HL-60 (cell line): ENCODE measurements around the gene NPM1.

Source experiments
- DNase-seq, 2 experiments: peaks; one replicate each; pipeline ENCODE4 v3.0.0-alpha.2; 2010 to 2020; ENCODE audit warnings: low read depth in 1 of 2, low spot score in 1 of 2
- H3K27ac ChIP-seq: fragments of 250-450 bp; sonication (Bioruptor Pico); replicated peaks from 2 replicates; pipeline ENCODE4 v1.5.1; 2020; ENCODE audit warnings: mild to moderate bottlenecking, moderate library complexity
- H3K27me3 ChIP-seq: fragments of 250-450 bp; sonication (Bioruptor Pico); 2 replicates; pipeline ENCODE4 v1.5.1; 2021; ENCODE audit warnings: mild to moderate bottlenecking, moderate library complexity; ENCODE audit not compliant: insufficient read depth, poor library complexity, severe bottlenecking
- H3K4me3 ChIP-seq: replicated peaks from 2 replicates; pipeline ENCODE4 v1.5.1; 2011; ENCODE audit warnings: mild to moderate bottlenecking, control low read depth, low read length; ENCODE audit not compliant: insufficient read depth
- CTCF ChIP-seq: IDR thresholded peaks from one replicate; pipeline ENCODE4 v1.5.1; 2011; ENCODE audit warnings: low read length, control low read depth, inconsistent platforms; ENCODE audit not compliant: insufficient read depth
- GABPA ChIP-seq: IDR thresholded peaks from 2 replicates; pipeline ENCODE4 v1.6.1; 2012; ENCODE audit warnings: low read depth
- POLR2AphosphoS5 ChIP-seq: IDR thresholded peaks from 2 replicates; pipeline ENCODE4 v1.6.1; 2012; ENCODE audit warnings: low read depth
- REST ChIP-seq: IDR thresholded peaks from 2 replicates; pipeline ENCODE4 v1.6.1; 2012; ENCODE audit warnings: low read depth; ENCODE audit not compliant: insufficient replicate concordance
- SPI1 ChIP-seq: IDR thresholded peaks from 2 replicates; pipeline ENCODE4 v1.6.1; 2012; ENCODE audit warnings: low read depth, mild to moderate bottlenecking, borderline replicate concordance

NPM1 gene

GRCh38 chr5:171429543-171429910 lies 41.9 kb downstream of the NPM1 start:
- DNase-seq, result no peak
- no peak for TF ChIP-seq CTCF
- TF ChIP-seq REST, result no peak
- TF ChIP-seq SPI1, result no peak
- no peak for TF ChIP-seq POLR2AphosphoS5
- no peak for TF ChIP-seq GABPA
- no peak overlapping the region for H3K4me3 ChIP-seq
- H3K27me3 ChIP-seq, result no peaks in the 10 kb centered on the region
- H3K27ac ChIP-seq, result no peak overlapping the region

- no peak for DNase-seq
- no peak overlapping the region for H3K27ac ChIP-seq
- TF ChIP-seq SPI1 (no peak), GABPA (no peak), REST (no peak), CTCF (no peak), POLR2AphosphoS5 (no peak)
- no peaks in the 10 kb centered on the region for H3K27me3 ChIP-seq
- H3K4me3 ChIP-seq, result no peak overlapping the region
Observed at GRCh38 chr5:171431251-171431777, 43.7 kb downstream of the NPM1 start.

- no peaks in the 10 kb centered on the region for H3K27me3 ChIP-seq
- no peak overlapping the region for H3K4me3 ChIP-seq
- no peak for DNase-seq
- TF ChIP-seq POLR2AphosphoS5, result no peak
- no peak for TF ChIP-seq CTCF
- no peak for TF ChIP-seq GABPA
- TF ChIP-seq SPI1, result no peak
- TF ChIP-seq REST, result no peak
- H3K27ac ChIP-seq, result no peak overlapping the region
Observed at GRCh38 chr5:171432076-171432475, 44.4 kb downstream of the NPM1 start.
